Activated CD8-positive, alpha-beta memory T cell treated with anti-CD3 and anti-CD28 coated beads, Interleukin-2, amount 50 U/mL, for 1 hour (primary cell): ENCODE measurements around the gene BCAR3.
"Not testable (repeated sequence)": the region's sequence is repeated elsewhere in the genome, so short reads cannot be mapped to it uniquely, and the experiment has no call there.

Experiments used
- DNase-seq: peaks from one replicate; pipeline ENCODE4 v3.0.0-alpha.2; 2020; ENCODE audit errors: extremely low read depth

BCAR3 gene

DNA sequence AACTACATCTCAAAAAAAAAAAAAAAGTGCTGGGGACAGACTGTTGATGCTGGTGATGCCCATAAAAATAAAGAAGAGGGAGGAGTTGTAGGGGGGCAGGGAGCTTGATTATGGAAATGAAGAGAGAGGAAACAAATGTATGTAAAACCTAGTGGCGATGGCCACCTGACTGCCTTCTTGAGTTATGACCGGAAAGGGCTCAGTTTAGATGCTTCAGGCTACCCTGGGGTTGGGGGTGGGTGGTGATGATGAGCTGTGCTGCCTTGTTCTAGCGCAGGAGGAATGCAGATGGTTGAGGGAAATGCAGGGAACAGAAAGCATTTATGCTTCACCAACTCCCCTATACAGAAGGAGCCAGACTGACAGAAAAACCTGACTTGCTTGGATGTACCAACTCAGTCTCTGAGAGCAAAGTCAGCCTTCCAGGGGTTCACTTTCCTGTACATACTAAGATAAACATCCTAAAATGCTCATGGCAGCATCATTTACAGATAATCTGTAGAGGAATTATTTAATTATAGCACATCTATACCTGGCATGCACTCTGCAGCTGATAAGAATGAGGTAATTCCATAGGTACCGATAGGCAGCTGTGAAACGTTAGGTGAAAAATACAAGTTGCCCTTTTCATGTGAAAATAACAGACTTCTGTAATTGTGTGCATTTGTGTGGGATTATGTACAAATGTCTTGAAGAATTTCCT, 8.0 kb upstream of the BCAR3 start:
- no peak for DNase-seq

DNA sequence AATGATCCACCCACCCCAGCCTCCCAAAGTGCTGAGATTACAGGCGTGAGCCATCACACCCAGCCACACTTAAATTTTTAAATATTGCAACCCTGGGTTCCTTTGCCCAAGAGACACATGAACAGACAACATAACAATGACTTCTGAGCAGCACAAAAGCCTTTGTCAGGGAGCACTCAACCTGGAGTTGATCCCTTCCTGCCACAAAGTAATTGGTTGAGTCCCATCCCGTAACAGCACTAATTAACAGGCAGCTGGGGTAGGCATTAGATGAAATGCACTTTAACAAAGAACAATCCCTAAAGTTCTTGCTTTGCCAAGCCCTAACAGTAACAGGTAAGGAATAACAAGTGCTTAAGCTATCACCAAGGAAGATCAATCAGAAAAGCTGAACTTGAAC, 5.9 kb upstream of the BCAR3 start:
- DNase-seq: no peak

GRCh38 chr1:93686504-93687250, 5.0 kb upstream of the BCAR3 start:
- no peak for DNase-seq

- DNase-seq: no peak
Observed at GRCh38 chr1:93685918-93686317, 4.3 kb upstream of the BCAR3 start.

DNA sequence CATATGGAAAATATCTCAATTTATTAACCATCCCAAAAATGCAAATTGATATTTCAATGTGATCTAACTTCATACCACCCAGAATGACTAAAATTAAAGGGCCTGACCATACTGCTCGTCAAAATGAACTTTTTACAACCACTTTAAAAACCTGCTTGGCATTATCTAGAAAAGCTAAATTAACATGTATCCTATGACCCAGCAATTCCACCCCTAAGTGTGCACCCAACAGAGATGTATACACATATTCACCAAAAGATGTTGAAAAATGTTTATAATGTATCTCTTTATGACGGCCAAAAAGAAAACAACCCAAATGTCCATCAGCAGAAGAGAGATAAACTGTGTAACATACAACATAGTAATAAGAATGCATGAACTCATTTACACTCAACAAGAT, 1.6 kb upstream of the BCAR3 start:
- no peak for DNase-seq

DNA sequence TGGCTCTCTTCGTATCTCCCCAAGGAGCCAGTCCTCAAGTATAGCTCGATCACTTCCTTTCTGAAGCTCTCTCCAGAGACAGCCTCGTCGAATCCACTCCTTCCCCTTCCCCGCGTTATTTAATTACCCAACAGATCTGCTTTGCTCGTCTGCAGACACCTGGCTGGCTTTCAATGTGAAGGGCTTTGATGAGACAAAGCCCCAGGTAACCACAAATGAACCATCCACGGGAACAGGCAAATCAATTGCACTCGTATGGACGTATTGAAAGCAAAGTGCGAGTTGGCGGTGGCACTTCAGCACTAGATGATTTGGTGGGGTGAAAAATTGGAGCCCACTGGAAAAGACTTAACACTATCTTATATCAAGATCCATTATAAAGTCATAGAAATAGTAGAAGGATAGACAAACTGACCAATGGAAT, 364 bp upstream of the BCAR3 start:
- DNase-seq: no peak

DNA sequence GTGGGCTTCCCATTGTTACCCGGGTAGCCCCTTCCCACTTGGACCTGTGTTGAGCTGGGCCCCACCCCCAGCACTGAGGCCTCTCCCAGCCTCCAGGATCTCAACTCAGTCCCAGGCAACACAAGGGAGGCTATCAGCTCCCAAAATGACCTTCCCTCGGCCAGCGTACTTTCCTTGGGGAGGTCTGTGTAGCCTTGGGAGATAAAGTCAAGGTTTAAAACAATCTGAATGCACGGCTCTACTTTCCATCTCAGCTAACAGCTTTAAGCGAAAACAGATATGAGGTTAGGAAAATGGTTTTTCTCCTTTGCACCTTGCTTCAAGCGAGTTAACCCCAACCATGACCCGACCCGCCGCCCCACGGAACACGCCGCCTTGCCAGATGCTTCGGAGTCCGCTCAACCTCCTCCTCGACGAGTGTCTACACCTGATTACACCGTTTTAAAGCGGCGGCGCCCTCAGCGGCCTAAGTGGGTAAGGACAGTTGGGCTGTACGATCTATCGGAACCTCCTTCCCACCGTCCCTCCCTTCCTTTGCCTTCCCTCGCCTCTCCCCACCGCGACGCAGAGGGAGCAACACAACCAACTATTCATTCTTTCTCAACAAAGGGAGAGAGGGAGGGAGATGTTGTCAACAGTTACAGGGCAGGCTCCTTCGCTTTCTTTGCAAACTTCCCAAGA, 1.1 kb downstream of the BCAR3 start:
- DNase-seq: no peak

GRCh38 chr1:93680076-93680419, 1.6 kb downstream of the BCAR3 start:
- no peak for DNase-seq

GRCh38 chr1:93679546-93679945, 2.1 kb downstream of the BCAR3 start:
- DNase-seq: no peak

DNA sequence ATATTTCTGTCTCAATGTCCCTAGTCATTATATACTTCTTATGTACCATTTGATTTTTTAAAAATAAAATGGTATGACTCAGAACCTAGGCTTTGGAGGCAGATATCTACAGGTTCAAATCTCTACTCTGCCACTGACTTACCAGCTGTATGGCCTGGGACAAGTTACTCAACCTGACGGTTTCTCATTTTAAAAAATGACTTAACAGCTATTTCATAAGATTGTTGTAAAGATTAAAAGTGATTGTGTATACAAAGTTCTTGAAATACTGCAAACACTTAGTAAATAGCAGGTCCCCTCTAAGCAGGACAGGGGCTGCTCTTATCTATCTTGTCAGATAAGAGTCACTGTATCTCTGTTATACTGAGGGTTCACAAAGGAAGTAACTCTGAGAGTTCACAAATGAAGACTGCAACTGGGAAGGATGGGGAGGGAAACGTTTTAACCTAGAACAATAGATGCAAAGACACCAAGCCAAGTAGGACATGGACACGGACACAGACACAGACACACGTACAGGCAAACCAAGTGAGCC, 2.6 kb downstream of the BCAR3 start:
- DNase-seq: no peak

DNA sequence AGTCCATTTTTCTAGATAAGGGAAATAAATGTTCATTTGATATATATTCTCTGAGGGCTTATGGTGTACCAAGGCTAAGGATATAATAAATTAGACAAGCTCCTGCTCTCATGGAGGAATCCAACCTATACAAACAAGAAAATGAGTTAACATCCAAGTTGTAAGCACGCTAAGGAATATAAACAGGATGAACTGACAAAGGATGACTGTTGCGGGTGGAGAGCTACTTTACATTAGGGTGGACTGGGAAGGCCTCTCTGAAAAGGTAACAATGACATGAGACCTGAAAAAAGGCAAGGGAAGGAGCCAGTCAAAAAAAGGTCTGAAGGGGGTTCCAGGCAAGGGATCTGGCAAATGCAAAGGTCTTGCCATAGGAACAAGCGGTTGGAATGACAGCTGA, 3.1 kb downstream of the BCAR3 start:
- no peak for DNase-seq

DNA sequence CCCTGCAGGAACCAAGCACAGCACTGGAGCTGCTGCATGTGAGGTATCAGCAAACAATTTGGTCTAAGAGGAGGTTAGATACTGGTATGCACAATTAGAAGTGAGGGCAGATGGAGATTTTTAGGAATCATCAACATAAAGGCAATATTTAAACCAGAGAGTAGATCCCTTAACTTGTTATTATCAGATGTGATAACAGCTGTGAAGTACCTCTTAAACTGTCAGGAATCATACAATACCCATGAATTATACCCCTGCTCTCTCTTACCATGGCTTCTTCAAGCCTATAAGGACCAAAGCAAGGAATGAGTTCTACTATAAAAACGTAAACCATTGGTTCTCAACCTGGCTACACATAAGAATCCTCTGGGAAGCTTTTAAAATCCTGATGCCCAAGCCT, 3.9 kb downstream of the BCAR3 start:
- DNase-seq: no peak

DNA sequence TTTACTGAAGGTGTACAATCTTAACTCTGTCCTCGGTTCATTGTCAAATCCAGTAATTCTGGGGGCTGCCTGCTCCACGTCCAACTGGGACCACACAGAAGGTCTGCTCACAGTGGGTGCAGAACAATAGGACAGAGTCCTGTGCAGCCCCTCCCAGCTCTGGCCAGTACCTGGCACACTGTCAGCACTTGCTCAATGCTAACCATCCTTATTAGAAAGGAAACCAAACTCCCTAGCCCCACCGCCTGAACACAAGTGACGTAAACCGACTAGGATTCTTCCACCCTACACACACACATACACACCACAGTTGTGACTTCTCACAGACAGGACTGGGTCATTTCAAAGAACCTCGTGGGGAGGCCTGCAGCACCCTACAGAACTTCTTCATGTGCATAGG, 5.2 kb downstream of the BCAR3 start:
- no peak for DNase-seq

- DNase-seq: no peak
Observed at GRCh38 chr1:93675931-93676330, 5.7 kb downstream of the BCAR3 start.

GRCh38 chr1:93675271-93675670, 6.4 kb downstream of the BCAR3 start:
- no peak for DNase-seq

DNA sequence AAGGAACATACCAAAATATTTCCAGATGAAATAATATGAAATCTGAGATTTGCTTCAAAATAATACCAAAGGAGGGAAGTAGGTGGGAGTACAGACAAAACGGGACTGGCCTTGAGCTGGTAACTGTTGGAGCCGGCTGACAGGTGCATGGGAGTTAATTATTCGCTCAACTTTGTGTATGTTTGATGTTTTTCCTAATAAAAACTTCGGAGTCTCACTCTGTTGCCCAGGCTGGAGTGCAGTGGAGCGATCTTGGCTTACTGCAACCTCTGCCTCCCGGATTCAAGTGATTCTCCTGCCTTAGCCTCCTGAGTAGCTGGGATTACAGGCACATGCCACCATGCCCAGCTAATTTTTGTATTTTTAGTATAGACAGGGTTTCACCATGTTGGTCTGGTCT, 7.6 kb downstream of the BCAR3 start:
- not testable (repeated sequence) for DNase-seq

DNA sequence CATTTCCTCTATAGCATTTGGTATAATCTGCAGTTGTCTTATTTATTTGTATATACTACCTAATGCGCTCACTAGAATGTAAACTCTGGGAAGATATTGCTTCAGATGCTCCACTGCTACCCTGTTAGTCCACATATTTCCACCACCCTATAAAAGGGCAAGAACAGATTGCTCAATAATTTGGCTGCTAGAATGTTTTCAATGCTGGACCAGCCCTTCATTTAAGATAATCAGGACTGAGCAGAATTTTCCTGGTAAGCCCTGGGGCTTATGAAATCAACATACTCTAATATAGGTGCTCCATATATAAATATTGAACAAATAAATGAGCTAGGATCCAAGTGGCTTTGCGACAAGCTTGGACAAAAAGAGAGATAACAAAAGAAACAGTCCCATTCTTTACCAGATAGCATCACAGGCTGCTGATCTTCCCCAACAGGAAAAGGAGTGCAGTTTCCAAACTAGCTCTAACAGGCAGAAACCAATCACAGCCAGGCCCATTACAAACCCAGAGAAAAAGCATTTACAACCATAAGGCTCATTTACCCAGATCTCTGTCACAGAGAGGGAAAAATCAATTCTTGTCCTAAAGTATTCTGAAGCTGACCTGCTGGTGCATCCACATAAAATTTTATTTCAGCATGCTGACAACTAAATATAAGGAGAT, 8.3 kb downstream of the BCAR3 start:
- no peak for DNase-seq

DNA sequence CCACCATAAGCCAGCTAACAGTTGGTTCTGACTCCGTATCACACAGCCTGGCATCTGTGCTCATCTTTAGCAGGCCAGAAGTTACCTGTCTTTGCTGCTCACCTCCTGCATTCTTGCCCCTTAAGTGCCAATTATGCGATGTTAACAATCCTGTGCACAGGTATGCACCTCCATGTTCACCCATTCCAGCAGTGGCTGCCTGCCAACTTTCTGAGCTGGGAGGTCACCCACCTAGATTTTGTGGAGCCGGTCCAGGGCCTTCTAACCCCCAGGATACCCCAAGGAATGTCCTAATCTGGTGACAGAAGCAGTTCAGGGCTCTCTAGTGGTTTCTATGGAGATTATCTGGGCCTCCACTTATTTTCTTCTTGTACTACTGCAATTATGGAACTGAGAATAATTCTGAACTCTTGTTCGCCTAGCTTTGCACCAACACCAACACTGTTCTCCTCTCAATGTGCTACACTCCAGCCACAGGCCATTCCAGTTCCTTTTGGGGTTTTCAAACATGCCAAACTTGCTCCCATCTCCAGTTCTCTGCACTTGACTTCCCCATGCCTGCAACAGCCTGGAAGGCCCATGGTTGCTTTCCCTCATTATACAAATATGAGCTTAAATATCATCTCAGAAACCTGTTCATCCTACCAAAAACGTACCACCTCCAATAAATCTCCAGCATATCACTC, 9.0 kb downstream of the BCAR3 start:
- DNase-seq: no peak

DNA sequence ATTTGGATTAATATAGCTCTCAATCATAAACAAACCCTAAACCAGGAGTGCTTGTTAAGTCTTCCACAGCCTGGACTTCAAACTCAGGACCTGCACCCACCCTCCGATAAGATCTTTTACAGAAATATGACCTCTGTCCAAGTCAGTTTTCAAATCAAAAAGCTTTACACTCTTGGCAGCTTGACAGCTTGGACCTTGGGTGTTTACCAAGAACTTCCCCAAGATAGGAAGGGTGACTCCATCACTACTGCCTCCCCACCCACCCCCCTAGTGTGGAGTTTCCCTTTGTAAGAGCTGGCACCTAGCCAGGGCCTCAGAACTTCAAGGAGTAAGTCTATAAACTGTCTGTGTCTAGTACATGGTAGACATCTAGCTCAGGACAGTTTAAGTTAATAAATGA, 9.6 kb downstream of the BCAR3 start:
- no peak for DNase-seq

DNA sequence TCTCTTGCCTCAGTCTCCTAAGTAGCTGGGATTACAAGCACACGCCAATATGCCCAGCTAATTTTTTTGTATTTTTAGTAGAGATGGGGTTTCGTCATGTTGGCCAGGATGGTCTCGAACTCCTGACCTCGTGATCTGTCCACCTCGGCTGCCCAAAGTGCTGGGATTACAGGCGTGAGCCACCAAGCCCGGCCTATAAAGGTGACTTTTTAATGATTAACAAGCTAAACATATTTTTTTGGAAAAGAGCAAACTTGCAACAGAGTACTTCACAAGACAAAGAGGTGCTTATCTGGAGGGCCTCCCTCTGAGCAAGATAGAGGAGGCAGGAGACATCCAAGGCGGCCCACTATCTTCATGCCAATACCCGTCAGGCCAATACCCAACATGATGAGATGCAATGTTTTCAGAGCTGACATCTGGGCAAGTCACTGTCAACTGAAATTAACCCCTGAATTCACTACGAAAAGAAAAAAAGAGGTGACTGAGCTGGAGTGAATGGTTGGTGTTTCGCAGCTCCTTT, 10.5 kb downstream of the BCAR3 start:
- DNase-seq: no peak

DNA sequence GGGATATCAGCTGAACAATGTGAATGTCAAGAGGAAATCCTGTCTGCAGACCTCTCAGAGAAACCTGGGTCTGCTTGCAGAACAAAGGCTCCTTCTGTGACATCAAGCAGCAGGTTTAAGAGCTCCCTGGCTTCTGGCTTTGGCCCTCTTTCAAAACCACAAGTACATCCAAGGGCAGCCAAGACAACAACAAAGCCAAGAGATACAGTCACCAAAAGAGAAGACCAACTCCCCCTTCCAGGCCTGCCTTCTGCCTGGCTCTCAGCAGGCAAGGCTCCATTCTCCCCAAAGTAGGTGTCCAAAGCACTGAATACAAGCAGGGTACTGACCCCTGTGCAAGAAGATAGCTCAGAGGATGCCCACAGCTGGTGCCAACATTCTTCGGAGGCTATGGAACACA, 11.5 kb downstream of the BCAR3 start:
- DNase-seq: no peak
